Stimulated activated CD4-positive, alpha-beta T cell treated with anti-CD3 and anti-CD28 coated beads, TNF-alpha, amount 100 ng/mL, for 24 hours (primary cell): ENCODE data around the gene MED4.
A peak's percentile ranks its signal among the peaks of the same experiment; 100 is the strongest.
"Not testable (repeated sequence)": the region's sequence is repeated elsewhere in the genome, so short reads cannot be mapped to it uniquely, and the experiment has no call there.

ENCODE experiments used
- DNase-seq, 3 experiments: peaks; one replicate each; pipeline ENCODE4 v3.0.0-alpha.2; 2020; ENCODE audit warnings: low read depth in 3 of 3

Gene MED4

GRCh38 chr13:48094404-48094780 is 512 bp downstream of the MED4 start:
- DNase-seq = no peak

DNA sequence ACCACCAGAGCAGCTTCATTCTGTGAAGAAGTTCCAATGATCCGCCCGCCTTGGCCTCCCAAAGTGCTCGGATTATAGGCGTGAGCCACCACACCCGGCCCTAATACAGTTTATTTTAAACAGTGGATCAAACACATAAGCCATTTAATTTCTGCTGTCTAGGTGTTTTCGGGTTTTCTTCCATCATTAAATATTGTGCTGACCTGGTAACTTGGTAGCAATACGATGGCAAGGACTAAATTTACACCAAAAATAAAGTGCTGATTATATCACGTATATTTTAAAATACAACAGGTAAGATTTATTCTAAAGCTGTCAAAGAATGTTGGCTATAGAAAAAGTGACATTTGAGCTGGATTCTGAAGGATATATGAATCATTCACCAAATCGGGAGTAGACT is 1.3 kb downstream of the MED4 start:
- no peak for DNase-seq

DNA sequence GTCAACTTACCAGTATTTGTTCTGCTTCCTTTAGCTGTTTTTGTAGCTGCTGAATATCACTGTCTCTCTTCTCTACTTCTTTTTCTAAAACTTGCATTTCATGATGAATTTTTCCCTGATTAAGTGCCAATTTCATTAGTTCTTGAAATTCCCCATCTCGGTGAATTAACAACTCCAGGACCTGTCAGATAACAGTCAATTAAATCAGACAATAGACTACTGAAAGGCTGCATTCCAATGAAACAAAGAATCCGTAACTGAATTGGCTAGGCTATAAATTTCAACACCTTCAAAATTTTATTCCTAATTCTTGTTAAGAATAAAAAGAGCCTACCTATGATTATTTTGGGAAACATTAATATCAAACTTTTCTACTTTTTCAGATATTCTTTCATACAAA is 8.6 kb downstream of the MED4 start:
- DNase-seq = no peak

- DNase-seq = no peak
These were observed 13.2 kb downstream of the MED4 start for GRCh38 chr13:48081739-48082138.

GRCh38 chr13:48078251-48078656 is 16.6 kb downstream of the MED4 start:
- no peak for DNase-seq

GRCh38 chr13:48074006-48074405 is 20.9 kb downstream of the MED4 start:
- no peak for DNase-seq

- no peak for DNase-seq
These were observed 22.1 kb downstream of the MED4 start for GRCh38 chr13:48072787-48073186.

- no peak for DNase-seq
These were observed 22.6 kb downstream of the MED4 start for GRCh38 chr13:48072304-48072703.

- DNase-seq = no peak
These were observed 24.0 kb downstream of the MED4 start for GRCh38 chr13:48070942-48071341.

GRCh38 chr13:48069573-48069972 is 25.3 kb downstream of the MED4 start:
- no peak for DNase-seq

DNA sequence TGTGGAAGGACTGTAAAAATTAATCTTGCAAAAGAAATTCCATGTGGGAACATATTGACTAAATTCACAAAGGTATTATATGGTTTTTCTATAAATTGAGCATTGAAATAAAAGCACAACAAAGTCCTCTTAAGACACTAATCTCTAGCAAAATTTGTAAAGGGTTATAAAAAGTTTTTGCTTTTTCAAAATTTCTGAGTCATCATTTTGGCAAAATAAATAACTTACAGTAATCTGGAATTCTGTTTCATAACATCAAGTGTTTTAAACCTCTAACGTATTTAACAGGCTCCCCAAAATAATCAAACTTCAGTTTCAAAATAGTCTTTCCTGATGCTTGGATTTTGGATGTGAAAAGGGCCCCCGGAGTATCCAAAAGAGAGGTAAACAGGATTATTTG is 26.0 kb downstream of the MED4 start:
- no peak for DNase-seq

DNA sequence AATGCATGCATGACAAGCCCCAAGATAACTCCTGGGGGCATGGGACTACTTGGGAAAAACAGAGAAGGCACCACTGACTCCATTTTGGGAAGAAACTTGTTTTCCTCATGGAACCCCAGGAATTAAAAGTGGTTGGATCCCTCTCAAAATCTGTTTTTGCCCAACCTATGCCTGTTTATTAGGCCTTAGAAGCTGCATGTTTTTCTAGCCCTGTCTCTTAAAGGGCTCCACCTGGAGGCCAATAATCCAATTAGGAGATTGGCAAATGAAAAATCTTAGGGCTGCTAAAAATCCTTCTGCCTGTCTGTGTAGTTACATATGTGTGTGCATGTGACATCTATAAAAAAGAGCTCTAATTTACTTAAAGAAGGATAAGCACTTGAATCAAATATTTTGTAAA is 26.9 kb downstream of the MED4 start:
- DNase-seq = no peak

DNA sequence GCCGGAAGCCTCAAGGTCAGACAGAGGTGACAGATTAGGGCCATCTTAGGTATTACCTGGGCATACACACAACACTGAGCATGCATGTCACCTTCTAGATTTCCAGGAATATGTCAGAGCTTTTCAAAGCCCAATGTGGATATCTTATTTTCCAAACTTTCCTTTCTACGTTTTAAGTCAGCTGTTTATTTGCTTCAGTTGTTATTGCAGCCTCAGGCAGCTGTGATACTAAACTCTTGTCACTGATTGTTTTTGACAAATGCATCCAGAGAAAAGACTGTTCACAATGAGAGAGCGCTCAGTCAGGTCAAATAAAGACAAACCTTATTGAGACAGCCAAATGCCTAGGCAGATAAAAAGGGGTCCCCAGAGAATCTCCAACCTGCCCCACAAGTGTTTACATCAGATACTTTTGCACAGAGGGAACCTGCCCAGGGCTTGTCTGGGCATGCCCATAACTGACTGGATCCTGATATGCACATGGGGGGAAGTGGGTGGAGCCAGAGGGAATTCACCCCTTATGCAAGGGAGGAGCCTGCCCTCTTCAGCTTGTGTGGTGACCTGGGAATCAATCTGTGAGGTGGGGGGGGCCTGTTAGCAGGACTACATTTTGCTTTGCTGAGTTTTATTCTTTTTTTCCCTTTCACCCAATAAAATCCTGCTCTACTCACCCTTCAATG is 28.5 kb downstream of the MED4 start:
- peak in 1 of 3 experiments; percentile 9 for DNase-seq

DNA sequence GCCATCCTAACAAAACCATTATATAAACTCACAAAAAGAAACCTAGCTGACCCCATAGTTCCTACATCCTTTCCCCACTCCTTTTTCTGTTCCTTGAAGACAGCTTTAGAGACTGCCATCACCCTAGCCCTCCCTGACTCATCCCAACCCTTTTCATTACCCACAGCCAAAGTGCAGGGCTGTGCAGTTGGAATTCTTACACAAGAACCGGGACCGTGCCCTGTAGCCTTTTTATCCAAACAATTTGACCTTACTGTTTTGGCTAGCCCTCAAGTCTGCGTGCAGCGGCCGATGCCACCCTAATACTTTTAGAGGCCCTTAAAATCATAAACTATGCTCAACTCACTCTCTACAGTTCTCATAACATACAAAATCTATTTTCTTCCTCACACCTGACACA is 35.0 kb downstream of the MED4 start:
- not testable (repeated sequence) for DNase-seq

DNA sequence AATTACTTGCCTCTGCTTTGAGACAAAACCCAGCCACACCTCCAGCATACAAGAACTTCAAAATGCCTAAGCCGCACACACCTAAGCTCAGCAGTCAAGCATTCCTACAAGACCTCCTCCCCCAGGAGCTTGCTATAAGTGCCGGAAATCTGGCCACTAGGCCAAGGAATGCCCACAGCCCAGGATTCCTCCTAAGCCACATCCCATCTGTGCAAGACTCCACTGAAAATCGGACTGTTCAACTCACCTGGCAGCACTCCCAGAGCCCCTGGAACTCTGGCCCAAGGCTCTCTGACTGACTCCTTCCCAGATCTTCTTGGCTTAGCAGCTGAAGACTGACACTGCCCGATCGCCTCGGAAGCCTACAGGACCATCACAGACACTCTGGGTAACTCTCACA is 36.4 kb downstream of the MED4 start:
- not testable (repeated sequence) for DNase-seq

GRCh38 chr13:48055712-48056111 is 39.2 kb downstream of the MED4 start:
- DNase-seq = no peak

DNA sequence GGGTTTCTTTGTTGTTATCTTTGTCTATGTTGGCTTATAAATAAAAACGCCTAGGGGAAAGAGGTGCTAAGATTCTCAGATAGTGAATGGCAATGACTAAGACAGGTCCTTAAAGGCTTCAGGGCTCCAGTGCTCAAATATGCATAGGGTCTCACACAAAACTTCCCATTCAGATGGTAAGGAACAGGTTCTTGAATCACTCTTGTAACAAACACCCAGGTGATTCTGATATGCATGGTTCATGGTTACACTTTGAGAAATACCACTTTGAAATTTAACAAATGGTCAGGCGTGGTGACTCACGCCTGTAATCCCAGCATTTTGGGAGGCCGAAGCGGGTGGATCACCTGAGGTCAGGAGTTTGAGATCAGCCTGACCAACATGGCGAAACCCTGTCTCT is 40.3 kb downstream of the MED4 start:
- no peak for DNase-seq

DNA sequence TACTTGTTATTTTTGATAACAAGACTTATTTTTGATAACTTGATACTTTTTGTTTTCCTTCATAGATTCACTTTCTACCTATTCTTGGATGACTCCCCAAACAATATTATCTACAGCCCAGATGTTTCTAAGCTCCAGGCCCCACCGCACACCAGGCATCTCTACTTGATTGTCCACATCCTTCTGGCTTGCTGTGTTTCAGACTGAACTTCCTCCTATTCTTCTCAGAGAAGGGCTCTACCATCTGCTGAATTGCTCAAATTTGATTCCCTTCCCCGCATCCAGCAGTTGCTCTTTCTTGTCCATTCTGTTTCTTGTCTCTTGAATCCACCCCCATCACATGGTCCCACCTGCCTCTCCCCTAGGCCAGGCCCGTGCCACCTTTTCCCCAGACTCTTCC is 44.4 kb downstream of the MED4 start:
- no peak for DNase-seq

DNA sequence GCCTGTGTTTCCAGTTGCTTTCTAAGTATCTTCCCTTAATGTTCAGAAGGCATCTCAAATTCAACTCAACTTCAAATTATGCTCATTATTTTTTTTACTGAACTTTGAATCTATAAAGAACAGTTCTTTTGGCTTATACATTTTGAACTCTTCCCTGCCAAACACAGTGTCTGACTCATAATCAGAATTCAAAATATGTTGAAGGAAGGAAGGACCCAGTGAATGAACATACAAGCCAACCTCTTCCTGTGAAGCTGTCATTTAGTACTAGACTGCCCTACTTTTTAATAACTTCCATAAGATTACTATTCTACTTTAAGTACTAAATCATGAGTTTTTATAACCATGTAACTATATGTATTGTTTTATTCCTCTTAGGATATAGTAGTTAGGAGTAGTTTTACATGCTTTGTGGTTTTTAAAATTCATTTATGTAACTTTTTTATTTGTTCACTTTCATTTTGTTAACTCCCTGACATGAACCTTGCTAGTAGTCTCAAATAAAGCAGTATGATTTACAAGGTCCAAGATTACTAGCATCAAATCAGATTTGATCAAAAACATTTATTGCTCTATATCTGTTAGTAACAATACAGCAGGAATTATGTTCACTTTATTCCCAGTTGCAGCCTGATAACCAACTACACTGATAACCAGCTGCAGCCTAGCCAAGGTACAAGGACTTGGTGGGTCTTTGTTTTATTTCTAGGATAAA is 51.0 kb downstream of the MED4 start:
- DNase-seq = no peak

GRCh38 chr13:48042894-48043293 is 52.0 kb downstream of the MED4 start:
- no peak for DNase-seq

DNA sequence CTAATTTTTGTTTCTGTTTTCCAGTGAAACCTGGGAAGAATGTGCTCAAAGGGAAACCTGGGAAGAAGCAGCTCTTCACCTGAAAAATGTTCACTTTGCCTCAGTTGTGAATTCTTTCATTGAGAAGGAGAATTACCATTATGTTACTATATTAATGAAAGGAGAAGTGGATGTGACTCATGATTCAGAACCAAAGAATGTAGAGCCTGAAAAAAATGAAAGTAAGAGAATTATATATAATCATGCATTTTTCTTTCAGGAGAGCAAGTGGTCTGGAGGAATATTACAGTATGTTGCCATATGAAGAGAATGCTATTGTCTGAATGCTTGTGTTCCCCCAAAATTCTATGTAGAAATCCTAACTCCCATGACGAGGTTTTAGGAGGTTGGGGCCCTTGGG is 54.0 kb downstream of the MED4 start:
- no peak for DNase-seq

DNA sequence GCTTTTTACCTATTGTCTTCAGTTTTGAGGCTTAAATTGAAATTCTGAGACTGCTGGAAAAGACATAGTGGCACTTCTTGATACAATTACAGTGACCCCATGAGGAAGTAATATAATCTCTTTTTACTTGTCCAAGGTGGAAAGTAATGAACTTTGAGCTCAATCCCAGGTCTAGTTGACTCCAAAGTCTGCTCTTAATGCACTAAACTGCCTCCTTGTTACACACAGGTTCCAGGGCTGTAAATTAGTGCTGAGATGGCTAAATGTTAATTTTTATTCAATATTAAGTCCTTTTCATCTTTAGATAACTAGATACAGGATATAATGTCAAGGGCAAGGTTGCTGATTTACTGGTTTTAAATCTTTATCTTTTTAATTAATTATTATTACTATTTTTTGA is 54.9 kb downstream of the MED4 start:
- no peak for DNase-seq

DNA sequence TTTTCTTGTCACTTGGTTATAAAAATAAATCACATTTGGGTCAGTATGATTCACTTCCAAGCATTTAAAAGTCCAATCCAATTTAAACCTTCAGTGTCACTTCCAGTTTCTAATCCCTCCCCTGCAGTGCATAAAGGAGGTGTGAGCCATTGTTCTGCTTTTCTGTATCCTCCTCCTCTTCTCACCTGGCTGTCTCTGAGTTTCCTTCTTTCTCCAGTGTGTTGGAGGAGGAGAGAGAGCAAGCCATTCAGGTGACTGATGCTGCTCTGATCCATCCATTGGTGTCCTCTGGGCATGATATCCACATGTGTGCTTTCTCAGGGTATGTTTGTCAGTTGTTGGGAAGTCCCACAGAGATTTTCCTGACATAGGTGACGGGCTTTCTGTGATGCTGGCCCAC is 56.1 kb downstream of the MED4 start:
- DNase-seq = no peak
